GM23338 (cell line): Measurements from ENCODE around the gene VPS52. TPM values are rescaled to one million over a fixed set of nuclear protein-coding genes. Genes with fewer than 3 reads are reported as not detected.

Source experiments
- ATAC-seq: fragments of 200-7000 bp; cut with Tn5 transposase; 3 replicates; pipeline ENCODE4 v1.9.1; 2020
- DNase-seq: peaks from one replicate; pipeline ENCODE4 v3.0.0-alpha.2; 2015; ENCODE audit warnings: low spot score
- H2AFZ ChIP-seq: fragments of 200-600 bp; sonication (generic); 2 replicates; pipeline ENCODE4 v1.8.0; 2016; ENCODE audit warnings: antibody characterized with exemption, mild to moderate bottlenecking, moderate library complexity
- H3F3A ChIP-seq: fragments of 200-600 bp; sonication (generic); replicated peaks from 2 replicates; pipeline ENCODE4 v1.8.0; 2017; ENCODE audit warnings: antibody characterized with exemption, mixed run types, low read depth
- H3K27ac ChIP-seq: fragments of 200-600 bp; sonication (generic); 2 replicates; pipeline ENCODE4 v1.6.1; 2016; ENCODE audit warnings: low read depth
- H3K27me3 ChIP-seq: fragments of 200-600 bp; sonication (generic); 2 replicates; pipeline ENCODE4 v1.8.0; 2016; ENCODE audit warnings: mild to moderate bottlenecking, mixed run types, moderate library complexity; ENCODE audit not compliant: insufficient read depth
- H3K36me3 ChIP-seq: fragments of 200-600 bp; sonication (generic); 2 replicates; pipeline ENCODE4 v1.8.0; 2016; ENCODE audit warnings: mild to moderate bottlenecking; ENCODE audit not compliant: insufficient read depth
- H3K4me1 ChIP-seq: fragments of 200-600 bp; sonication (generic); 2 replicates; pipeline ENCODE4 v1.8.0; 2016; ENCODE audit warnings: mild to moderate bottlenecking, moderate library complexity; ENCODE audit not compliant: insufficient read depth
- H3K4me2 ChIP-seq: fragments of 200-600 bp; sonication (generic); 2 replicates; pipeline ENCODE4 v1.7.1; 2017; ENCODE audit warnings: mixed run types
- H3K4me3 ChIP-seq: fragments of 200-600 bp; sonication (generic); 2 replicates; pipeline ENCODE4 v1.6.1; 2016; ENCODE audit warnings: mixed run types
- H3K79me2 ChIP-seq: fragments of 200-600 bp; sonication (generic); replicated peaks from 2 replicates; pipeline ENCODE4 v1.8.0; 2017; ENCODE audit warnings: mild to moderate bottlenecking; ENCODE audit not compliant: insufficient read depth
- H3K9me2 ChIP-seq: fragments of 200-600 bp; sonication (generic); 2 replicates; pipeline ENCODE4 v1.8.0; 2017; ENCODE audit not compliant: insufficient read depth
- H4K20me1 ChIP-seq: fragments of 200-600 bp; sonication (generic); replicated peaks from 2 replicates; pipeline ENCODE4 v1.8.0; 2017; ENCODE audit warnings: mild to moderate bottlenecking; ENCODE audit not compliant: insufficient read depth
- H3K27ac Mint-ChIP-seq: 2 replicates; pipeline ENCODE4 v1.8.0; 2020; ENCODE audit warnings: inconsistent platforms, mild to moderate bottlenecking, moderate library complexity, mixed read lengths
- H3K27me3 Mint-ChIP-seq: 3 replicates; pipeline ENCODE4 v1.8.0; 2022; ENCODE audit warnings: low read depth, mild to moderate bottlenecking, moderate library complexity, mixed read lengths, inconsistent platforms; ENCODE audit not compliant: insufficient read depth, poor library complexity
- H3K36me3 Mint-ChIP-seq: 3 replicates; pipeline ENCODE4 v1.8.0; 2021; ENCODE audit warnings: low read depth, mild to moderate bottlenecking, inconsistent platforms, moderate library complexity, mixed read lengths
- H3K4me1 Mint-ChIP-seq: 3 replicates; pipeline ENCODE4 v1.8.0; 2020; ENCODE audit warnings: mild to moderate bottlenecking, inconsistent platforms, mixed read lengths
- H3K4me3 Mint-ChIP-seq: 3 replicates; pipeline ENCODE4 v1.8.0; 2021; ENCODE audit warnings: moderate library complexity, mild to moderate bottlenecking, inconsistent platforms, mixed read lengths
- H3K9me3 Mint-ChIP-seq: 3 replicates; pipeline ENCODE4 v1.8.0; 2020; ENCODE audit warnings: moderate library complexity, mild to moderate bottlenecking, inconsistent platforms, mixed read lengths
- CREB1 ChIP-seq: fragments of 250-450 bp; sonication (Bioruptor Pico); IDR thresholded peaks from 2 replicates; pipeline ENCODE4 v1.5.0; 2020; ENCODE audit warnings: low read depth, mild to moderate bottlenecking, moderate library complexity
- CTCF ChIP-seq, 2 experiments: fragments of 200-600 bp in 1 of 2; sonication (generic) in 1 of 2; conservative IDR thresholded peaks; 2 replicates each; pipeline versions ENCODE4 v1.5.1 to v1.6.1; 2016 to 2017; ENCODE audit warnings: antibody characterized with exemption in 2 of 2, low read depth in 2 of 2, mild to moderate bottlenecking in 2 of 2, moderate library complexity in 1 of 2
- ETS1 ChIP-seq: IDR thresholded peaks from 2 replicates; pipeline ENCODE4 v1.6.1; 2016; ENCODE audit warnings: antibody characterized with exemption
- EZH2 ChIP-seq: fragments of 200-600 bp; sonication (generic); IDR thresholded peaks from one replicate; pipeline ENCODE4 v1.8.0; 2017; ENCODE audit warnings: antibody characterized with exemption, mild to moderate bottlenecking, low read depth; ENCODE audit not compliant: unreplicated experiment
- EZH2phosphoT487 ChIP-seq: fragments of 200-600 bp; sonication (generic); IDR thresholded peaks from one replicate; pipeline ENCODE4 v1.8.1; 2018; ENCODE audit warnings: antibody characterized with exemption; ENCODE audit not compliant: unreplicated experiment
- JUNB ChIP-seq: IDR thresholded peaks from one replicate; pipeline ENCODE4 v1.6.1; 2016; ENCODE audit warnings: antibody characterized with exemption; ENCODE audit not compliant: unreplicated experiment
- POLR2AphosphoS5 ChIP-seq: IDR thresholded peaks from 2 replicates; pipeline ENCODE4 v1.6.1; 2016; ENCODE audit warnings: antibody characterized with exemption, low read depth
- REST ChIP-seq: IDR thresholded peaks from one replicate; pipeline ENCODE4 v1.6.1; 2018; ENCODE audit warnings: antibody characterized with exemption; ENCODE audit not compliant: unreplicated experiment
- ZNF114 ChIP-seq: fragments of 250-450 bp; sonication (Bioruptor Pico); IDR thresholded peaks from 2 replicates; pipeline ENCODE4 v1.5.0; 2020; ENCODE audit warnings: mild to moderate bottlenecking, moderate library complexity
- ZNF331 ChIP-seq: fragments of 250-450 bp; sonication (Bioruptor Pico); IDR thresholded peaks from 2 replicates; pipeline ENCODE4 v1.5.0; 2020; ENCODE audit warnings: low read depth, mild to moderate bottlenecking, moderate library complexity
- ZNF462 ChIP-seq: fragments of 250-450 bp; sonication (Bioruptor Pico); IDR thresholded peaks from 2 replicates; pipeline ENCODE4 v1.5.0; 2020; ENCODE audit warnings: mild to moderate bottlenecking, moderate library complexity
- polyA plus RNA-seq: library from polyadenylated mRNA; unstranded; fragments of >200 nt; fragmentation: Nextera tagmentation; extraction: Ambion mirVana; gene quantifications from 2 replicates; pipeline ENCODE4 v1.2.1, GENCODE V29; 2016
- total RNA-seq: library from RNA; depleted of rRNA; stranded (reverse); fragments of >200 nt; shearing (Covaris generic); gene quantifications from 2 replicates; pipeline ENCODE4 v1.2.3, GENCODE V29; 2014

Gene VPS52
- total and polyA plus RNA-seq, 2 experiments from 2014 or later: 27.9 to 31.1 TPM

GRCh38 chr6:33306356-33306755 is 34.7 kb upstream of the VPS52 start:
- Mint-ChIP-seq H3K27me3 (peaks cover 14% of the 10 kb centered on the region), H3K9me3 (no peaks in the 10 kb centered on the region), H3K4me1 (no peaks in the 10 kb centered on the region), H3K4me3 (no peak overlapping the region), H3K27ac (no peak overlapping the region), H3K36me3 (peaks cover 3% of the 10 kb centered on the region; the same call in 1 of the 3 replicates)
- no peaks in the 10 kb centered on the region for H3F3A ChIP-seq
- H3K9me2 ChIP-seq: no peaks in the 10 kb centered on the region
- no peaks in the 10 kb centered on the region for H3K36me3 ChIP-seq
- no peaks in the 10 kb centered on the region for H3K27me3 ChIP-seq
- peaks cover 11% of the 10 kb centered on the region for H4K20me1 ChIP-seq
- DNase-seq: no peak
- no peak for ATAC-seq
- H3K4me2 ChIP-seq: no peak overlapping the region
- H3K4me1 ChIP-seq: no peaks in the 10 kb centered on the region; the same call in 1 of the 2 replicates
- H3K27ac ChIP-seq: no peak overlapping the region
- H3K4me3 ChIP-seq: no peak overlapping the region
- H2AFZ ChIP-seq: no peak overlapping the region
- no peak for TF ChIP-seq ZNF331 (CRISPR knock-in tag)
- no peak for TF ChIP-seq ETS1
- no peak for TF ChIP-seq REST
- no peak for TF ChIP-seq ZNF462 (CRISPR knock-in tag)
- TF ChIP-seq CTCF (conservative IDR thresholded peaks at IDR 0.05; ENCODE audit: low read depth in 2 of 2): no peak
- no peak for TF ChIP-seq POLR2AphosphoS5
- TF ChIP-seq EZH2phosphoT487: no peak
- TF ChIP-seq JUNB: no peak
- no peak for TF ChIP-seq ZNF114
- TF ChIP-seq EZH2: no peak
- TF ChIP-seq CREB1 (CRISPR knock-in tag): no peak
- peaks cover 15% of the 10 kb centered on the region for H3K79me2 ChIP-seq
